Pancreas (tissue), 10 donors: ENCODE measurements around the gene MYH14. TPM values are rescaled to one million over a fixed set of nuclear protein-coding genes. Genes with fewer than 3 reads are reported as not detected.
"Not testable (repeated sequence)": the region's sequence is repeated elsewhere in the genome, so short reads cannot be mapped to it uniquely, and the experiment has no call there.

Experiments
- ATAC-seq, 4 donors: fragments of 200-7000 bp; cut with Tn5 transposase; one replicate each; pipeline versions ENCODE4 v1.8.0 to v1.9.1; 2020; ENCODE audit warnings: mild to moderate bottlenecking in 4 of 4, moderate library complexity in 4 of 4
- DNase-seq, 6 donors: peaks; one replicate each; pipeline ENCODE4 v3.0.0-alpha.2; 2020
- FAIRE-seq: peaks from 2 replicates; lab custom pipeline; 2012; peaks lifted over from hg19 to GRCh38; lab: Jason Lieb, UNC
- H3K27ac ChIP-seq, 4 donors: fragments of 200-600 bp; sonication (generic); 1 replicate in 3 of 4; 2 replicates in 1 of 4; pipeline versions ENCODE4 v1.5.0 to v1.8.0; 2020
- H3K27me3 ChIP-seq, 4 donors: fragments of 200-600 bp; one replicate each; pipeline ENCODE4 v1.8.0; 2021
- H3K36me3 ChIP-seq, 3 donors: fragments of 200-600 bp; sonication (generic) in 1 of 3; one replicate each; pipeline versions ENCODE4 v1.5.0 to v1.8.0; 2020 to 2021
- H3K4me1 ChIP-seq, 3 donors: fragments of 200-600 bp; one replicate each; pipeline ENCODE4 v1.8.0; 2021
- H3K4me3 ChIP-seq, 4 donors: fragments of 200-600 bp; sonication (generic) in 2 of 4; one replicate each; pipeline versions ENCODE4 v1.5.0 to v1.8.0; 2020 to 2021
- H3K9me3 ChIP-seq, 4 donors: fragments of 200-600 bp; one replicate each; pipeline ENCODE4 v1.8.0; 2021
- CTCF ChIP-seq, 4 donors: fragments of 200-600 bp; sonication (generic) in 3 of 4; IDR thresholded peaks; one replicate each; pipeline versions ENCODE4 v1.5.0 to v1.8.0; 2021; ENCODE audit warnings: antibody characterized with exemption in 4 of 4
- WGBS, 2 donors: extraction: QIAGEN DNeasy Blood & Tissue Kit; methylation state at CpG; one replicate each; pipeline ENCODE4 v1.1.7; 2013; 5-methylcytosine and 5-hydroxymethylcytosine counted together
- intact Hi-C, 3 donors: fragments of 100-400 bp; cut with DNase I; formaldehyde crosslinking; loops; one replicate each; pipeline versions ENCODE4 v1.11.1 to v1.14.2; 2022
- polyA plus RNA-seq, 2 donors: library from polyadenylated mRNA; stranded (reverse); fragments of 200-250 nt; gene quantifications; one replicate each; pipeline ENCODE4 v1.2.3, GENCODE V29; 2013
- total RNA-seq, 6 donors: library from RNA; stranded (reverse); fragmentation: NEBNext Ultra II Directional in 4 of 6; extraction: Animal tissue kit (Norgen Biotek cat#: 25700) in 4 of 6; gene quantifications; one replicate each; pipeline versions ENCODE4 v1.2.1 to v1.2.4, GENCODE V29; 2021 to 2023
- donor health status: healthy with polysubstance abuse.
- donor health status: DM: no; HTN: no; CAD: no; lungs with moderate emphysema.
- donor health status: DM: no; HTN: no; CAD: no.
- donor health status: control.
- donor health status: control.
- donor health status: Bipolar disorder and iron deficiency.
- donor health status: DM: yes; HTN: yes; CAD: no.
- donor health status: DM: no; HTN: no; CAD: no.
- donor health status: DM: no; HTN: no; CAD: no.
- donor health status: DM: yes; HTN: yes; CAD: no.

MYH14 gene
- total and polyA plus RNA-seq, 8 donors: 21.4 to 75.7 (median 34.4) TPM

GRCh38 chr19:50230379-50231351 is 27.2 kb downstream of the MYH14 start:
- Histone ChIP-seq H3K36me3 (no peaks in the 10 kb centered on the region), H3K9me3 (no peaks in the 10 kb centered on the region), H3K27ac (no peak overlapping the region), H3K4me1 (no peaks in the 10 kb centered on the region), H3K27me3 (no peaks in the 10 kb centered on the region), H3K4me3 (no peak overlapping the region)
- TF ChIP-seq CTCF (IDR thresholded peaks at IDR 0.05): no peak
- DNase-seq: no peak
- no peak for ATAC-seq
- no peak for FAIRE-seq
- WGBS, 2 donors: 90% methylated on average over 45 to 56 of the region's 56 CpGs
- intact Hi-C loops: no loop called here

DNA sequence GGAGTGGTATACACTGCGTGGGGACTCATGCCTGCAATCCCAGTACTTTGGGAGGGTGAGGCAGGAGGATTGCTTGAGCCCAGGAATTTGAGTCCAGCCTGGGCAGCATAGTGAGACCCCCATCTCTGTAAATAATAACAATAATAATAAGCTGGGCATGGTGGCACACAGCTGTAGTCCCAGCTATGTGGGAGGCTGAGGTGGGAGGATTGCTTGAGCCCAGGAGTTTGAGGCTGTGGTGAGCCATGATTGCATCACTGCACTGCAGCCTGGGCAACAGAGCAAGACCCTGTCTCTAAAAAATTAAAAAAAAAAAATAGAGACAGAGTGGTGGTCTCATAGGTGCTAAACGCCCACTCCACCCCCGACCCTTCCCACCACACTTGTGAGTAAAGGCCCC is 28.0 kb downstream of the MYH14 start:
- H3K4me3 ChIP-seq, H3K27ac ChIP-seq, H3K9me3 ChIP-seq, H3K36me3 ChIP-seq, intact Hi-C loops, H3K4me1 ChIP-seq, FAIRE-seq, DNase-seq, ATAC-seq, H3K27me3 ChIP-seq: not testable (repeated sequence)
- WGBS, 2 donors: 92 to 93% methylated on average over 3 of the region's 3 CpGs

- 83 to 90% methylated on average over 16 of the region's 16 CpGs for WGBS, 2 donors
- FAIRE-seq: no peak
- H3K36me3 ChIP-seq: no peaks in the 10 kb centered on the region
- no peak for DNase-seq
- no peaks in the 10 kb centered on the region for H3K27me3 ChIP-seq
- no peak overlapping the region for H3K27ac ChIP-seq
- H3K4me3 ChIP-seq: no peak overlapping the region
- TF ChIP-seq CTCF (IDR thresholded peaks at IDR 0.05): no peak
- ATAC-seq: no peak
- intact Hi-C loops: no loop called here
- H3K9me3 ChIP-seq: no peaks in the 10 kb centered on the region
- H3K4me1 ChIP-seq: no peaks in the 10 kb centered on the region
These were observed 28.4 kb downstream of the MYH14 start for GRCh38 chr19:50231821-50232220.

GRCh38 chr19:50232600-50232999 is 29.2 kb downstream of the MYH14 start:
- H3K4me1 ChIP-seq: no peaks in the 10 kb centered on the region
- DNase-seq (no peak), ATAC-seq (no peak), FAIRE-seq (no peak)
- H3K4me3 ChIP-seq: no peak overlapping the region
- 76 to 93% methylated on average over 3 of the region's 3 CpGs for WGBS, 2 donors
- H3K27me3 ChIP-seq: no peaks in the 10 kb centered on the region
- H3K9me3 ChIP-seq: no peaks in the 10 kb centered on the region
- H3K36me3 ChIP-seq: no peaks in the 10 kb centered on the region
- no peak for TF ChIP-seq CTCF (IDR thresholded peaks at IDR 0.05)
- intact Hi-C loops: no loop called here
- no peak overlapping the region for H3K27ac ChIP-seq

DNA sequence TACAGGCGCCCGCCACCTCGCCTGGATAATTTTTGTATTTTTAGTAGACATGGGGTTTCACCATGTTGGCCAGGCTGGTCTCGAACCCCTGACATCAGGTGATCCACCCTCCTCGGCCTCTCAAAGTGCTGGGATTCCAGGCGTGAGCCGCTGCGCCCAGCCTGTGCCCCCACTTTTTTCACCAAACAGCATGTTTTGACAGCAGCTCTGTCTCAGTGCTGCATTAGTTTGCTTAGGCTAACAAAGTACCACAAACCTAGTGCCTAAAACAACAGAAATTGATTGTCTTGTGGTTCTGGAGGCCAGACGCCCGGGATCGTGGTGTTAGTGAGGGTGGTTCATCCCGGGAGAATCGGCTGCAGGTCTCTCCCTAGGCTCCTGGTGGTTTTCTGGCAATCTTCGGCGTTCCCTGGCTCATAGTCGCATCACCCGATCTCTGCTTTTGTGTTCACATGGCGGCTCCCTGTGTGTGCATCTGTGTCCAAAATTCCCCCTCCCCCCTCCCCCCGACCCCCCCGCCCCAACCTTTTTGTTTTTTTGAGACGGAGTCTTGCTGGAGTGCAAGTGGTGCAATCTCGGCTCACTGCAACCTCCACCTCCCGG is 30.0 kb downstream of the MYH14 start:
- DNase-seq: no peak
- ATAC-seq: no peak
- H3K27ac ChIP-seq: no peak overlapping the region
- no peak overlapping the region for H3K4me3 ChIP-seq
- no peak for TF ChIP-seq CTCF (IDR thresholded peaks at IDR 0.05)
- H3K9me3 ChIP-seq: no peaks in the 10 kb centered on the region
- no peak for FAIRE-seq
- WGBS, 2 donors: 88 to 90% methylated on average over 21 to 23 of the region's 23 CpGs
- H3K4me1 ChIP-seq: no peaks in the 10 kb centered on the region
- H3K27me3 ChIP-seq: no peaks in the 10 kb centered on the region
- H3K36me3 ChIP-seq: no peaks in the 10 kb centered on the region
- intact Hi-C loops: no loop called here

- 47% methylated on average over 11 of the region's 11 CpGs for WGBS, 2 donors
- H3K4me1 ChIP-seq, DNase-seq, H3K27me3 ChIP-seq, ATAC-seq, H3K27ac ChIP-seq, H3K9me3 ChIP-seq, H3K4me3 ChIP-seq, FAIRE-seq, intact Hi-C loops, H3K36me3 ChIP-seq: not testable (repeated sequence)
These were observed 34.1 kb downstream of the MYH14 start for GRCh38 chr19:50237493-50237892.
